GM23248 (cell line): ENCODE measurements around the gene GJE1. TPM values are rescaled to one million over a fixed set of nuclear protein-coding genes. Genes with fewer than 3 reads are reported as not detected.

Experiments used
- DNase-seq: peaks from one replicate; pipeline ENCODE4 v3.0.0-alpha.2; 2015
- H2AFZ ChIP-seq: fragments of 200-600 bp; sonication (generic); 2 replicates; pipeline ENCODE4 v1.6.1; 2016; ENCODE audit warnings: antibody characterized with exemption
- H3F3A ChIP-seq: fragments of 200-600 bp; sonication (generic); 2 replicates; pipeline ENCODE4 v1.6.1; 2016; ENCODE audit warnings: mild to moderate bottlenecking, antibody characterized with exemption, mixed run types; ENCODE audit not compliant: insufficient read depth
- H3K27ac ChIP-seq: fragments of 200-600 bp; sonication (generic); 2 replicates; pipeline ENCODE4 v1.5.1; 2016; ENCODE audit warnings: mild to moderate bottlenecking
- H3K27me3 ChIP-seq: fragments of 200-600 bp; sonication (generic); replicated peaks from 2 replicates; pipeline ENCODE4 v1.6.1; 2016; ENCODE audit warnings: mild to moderate bottlenecking; ENCODE audit not compliant: insufficient read depth
- H3K36me3 ChIP-seq: fragments of 200-600 bp; sonication (generic); 2 replicates; pipeline ENCODE4 v1.6.1; 2016; ENCODE audit warnings: low read depth, mild to moderate bottlenecking
- H3K4me1 ChIP-seq: fragments of 200-600 bp; sonication (generic); 2 replicates; pipeline ENCODE4 v1.6.1; 2016; ENCODE audit warnings: mild to moderate bottlenecking; ENCODE audit not compliant: insufficient read depth
- H3K4me2 ChIP-seq: fragments of 200-600 bp; sonication (generic); one replicate; pipeline ENCODE4 v1.6.1; 2016; ENCODE audit warnings: mild to moderate bottlenecking; ENCODE audit not compliant: unreplicated experiment
- H3K4me3 ChIP-seq: fragments of 200-600 bp; sonication (generic); 2 replicates; pipeline ENCODE4 v1.5.1; 2016; ENCODE audit warnings: mild to moderate bottlenecking
- H3K79me2 ChIP-seq: fragments of 200-600 bp; sonication (generic); 2 replicates; pipeline ENCODE4 v1.6.1; 2016; ENCODE audit warnings: mild to moderate bottlenecking; ENCODE audit not compliant: insufficient read depth
- H3K9ac ChIP-seq: fragments of 200-600 bp; sonication (generic); 2 replicates; pipeline ENCODE4 v1.6.1; 2016; ENCODE audit warnings: mild to moderate bottlenecking
- H3K9me2 ChIP-seq: fragments of 200-600 bp; sonication (generic); 2 replicates; pipeline ENCODE4 v1.6.1; 2016; ENCODE audit warnings: mixed run types, mild to moderate bottlenecking, moderate library complexity; ENCODE audit not compliant: insufficient read depth
- H3K9me3 ChIP-seq: fragments of 200-600 bp; sonication (generic); one replicate; pipeline ENCODE4 v1.6.1; 2017; ENCODE audit warnings: low read depth
- H4K20me1 ChIP-seq: fragments of 200-600 bp; sonication (generic); 2 replicates; pipeline ENCODE4 v1.6.0; 2016; ENCODE audit not compliant: insufficient read depth
- EZH2 ChIP-seq: fragments of 200-600 bp; sonication (generic); IDR thresholded peaks from 2 replicates; pipeline ENCODE4 v1.6.1; 2018; ENCODE audit warnings: antibody characterized with exemption, mild to moderate bottlenecking; ENCODE audit not compliant: insufficient read depth, poor library complexity, severe bottlenecking
- EZH2phosphoT487 ChIP-seq: fragments of 200-600 bp; sonication (generic); IDR thresholded peaks from 2 replicates; pipeline ENCODE4 v1.6.1; 2018; ENCODE audit warnings: antibody characterized with exemption, moderate library complexity, mild to moderate bottlenecking, low read depth; ENCODE audit not compliant: insufficient read depth
- WGBS, 2 experiments: methylation state at CpG; one replicate each; pipeline ENCODE4 v1.1.6; 2015 to 2017; ENCODE audit warnings: low lambda C conversion rate in 2 of 2, low coverage in 1 of 2; ENCODE audit errors: missing lambda C conversion rate in 2 of 2; 5-methylcytosine and 5-hydroxymethylcytosine counted together
- in situ Hi-C: fragments of 300-500 bp; cut with MboI; formaldehyde crosslinking; loops from 2 replicates; pipeline ENCODE4 v1.15.0; 2020
- polyA plus RNA-seq: library from polyadenylated mRNA; unstranded; fragments of >200 nt; fragmentation: Nextera tagmentation; extraction: Ambion mirVana; gene quantifications from 2 replicates; pipeline ENCODE4 v1.2.1, GENCODE V29; 2016
- total RNA-seq: library from RNA; depleted of rRNA; stranded (reverse); fragments of >200 nt; shearing (Covaris generic); gene quantifications from 2 replicates; pipeline ENCODE4 v1.2.3, GENCODE V29; 2014

Gene GJE1
- total and polyA plus RNA-seq, 2 experiments from 2014 or later = not detected

DNA sequence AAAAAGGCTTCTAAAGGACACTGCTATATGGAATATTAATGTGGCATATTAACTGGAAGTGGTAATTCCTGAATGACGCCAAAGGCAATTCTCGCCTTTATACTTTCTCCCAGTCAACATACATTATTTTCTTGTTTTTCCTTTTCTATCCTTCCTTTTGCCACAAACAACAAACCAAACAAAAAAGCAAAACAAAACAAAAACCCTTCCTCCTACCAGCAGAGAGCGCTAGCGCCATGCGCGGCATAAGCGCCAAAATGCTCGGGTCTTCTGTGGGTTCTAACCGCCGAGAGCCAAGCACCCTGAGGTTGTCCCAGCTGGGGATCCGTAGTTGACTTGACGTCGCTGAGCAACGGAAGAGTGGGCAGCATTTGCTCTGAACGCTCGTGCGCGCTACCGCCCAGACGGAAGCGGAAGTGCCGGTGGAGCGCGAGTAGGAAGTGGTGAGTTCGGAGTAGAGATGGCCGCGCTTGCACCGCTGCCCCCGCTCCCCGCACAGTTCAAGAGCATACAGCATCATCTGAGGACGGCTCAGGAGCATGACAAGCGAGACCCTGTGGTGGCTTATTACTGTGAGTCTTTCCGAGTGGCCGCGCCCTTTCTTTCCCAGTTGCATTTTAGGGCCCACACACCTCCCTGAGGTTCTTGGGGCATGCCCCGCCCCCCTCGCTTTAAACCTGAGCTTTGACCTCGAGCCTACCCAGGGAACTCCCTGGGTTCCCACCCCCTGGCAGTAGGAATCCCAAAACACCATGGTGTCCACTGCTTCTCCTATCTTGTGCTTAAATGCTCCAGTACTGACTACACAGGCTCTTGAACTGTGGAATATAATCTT is 14.3 kb downstream of the GJE1 start, which contains the start of the genes NMBR and VTA1:
Gene NMBR, minus strand, starts transcription at position 295 of the 835 bp plus-strand sequence. CDS start 58,464 bp downstream, outside the sequence.
Gene VTA1, plus strand, starts transcription at position 436 of the 835 bp plus-strand sequence. Its CDS starts 25 bp downstream, at position 461.
- 0 to 1% methylated on average over 38 of the region's 38 CpGs for WGBS, 2 experiments
- in situ Hi-C loops = no loop called here
- Histone ChIP-seq H2AFZ (peak within 1 kb of the TSS; percentile 99), H3K9me3 (no peaks in the 10 kb centered on the region), H4K20me1 (no peaks in the 10 kb centered on the region), H3K27me3 (no peaks in the 10 kb centered on the region), H3K9me2 (no peaks in the 10 kb centered on the region), H3K4me3 (peak within 1 kb of the TSS; percentile 100), H3F3A (peaks cover 8% of the 10 kb centered on the region), H3K4me1 (peaks cover 28% of the 10 kb centered on the region), H3K9ac (peak within 1 kb of the TSS; percentile 91), H3K4me2 (peak within 1 kb of the TSS; percentile 98), H3K27ac (peak within 1 kb of the TSS; percentile 26; the same call in 1 of the 2 replicates), H3K36me3 (no peaks in the 10 kb centered on the region), H3K79me2 (peaks cover 54% of the 10 kb centered on the region)
- peak; percentile 100 for DNase-seq
- TF ChIP-seq EZH2phosphoT487 (no peak), EZH2 (no peak)

DNA sequence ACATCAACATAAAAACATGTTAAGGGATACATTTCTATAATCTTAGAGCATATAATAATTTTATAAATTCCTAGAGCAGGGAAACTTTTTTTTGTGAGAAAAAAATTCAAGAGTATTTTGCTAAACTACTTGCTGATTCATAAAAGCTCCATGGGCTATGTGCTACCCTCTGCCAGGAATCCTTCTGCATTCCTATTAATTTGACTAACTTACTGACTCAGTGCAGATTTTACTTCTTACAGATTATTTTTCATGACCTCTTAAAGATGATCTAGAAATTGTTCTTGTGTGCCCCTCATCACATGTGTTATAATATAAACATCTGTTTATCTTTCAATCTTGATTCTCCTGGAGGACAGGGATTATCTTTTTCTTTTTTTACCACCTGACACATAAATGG is 20.0 kb downstream of the GJE1 start:
- Histone ChIP-seq H2AFZ (no peak overlapping the region), H3K27ac (peak overlapping the region; percentile 55)

DNA sequence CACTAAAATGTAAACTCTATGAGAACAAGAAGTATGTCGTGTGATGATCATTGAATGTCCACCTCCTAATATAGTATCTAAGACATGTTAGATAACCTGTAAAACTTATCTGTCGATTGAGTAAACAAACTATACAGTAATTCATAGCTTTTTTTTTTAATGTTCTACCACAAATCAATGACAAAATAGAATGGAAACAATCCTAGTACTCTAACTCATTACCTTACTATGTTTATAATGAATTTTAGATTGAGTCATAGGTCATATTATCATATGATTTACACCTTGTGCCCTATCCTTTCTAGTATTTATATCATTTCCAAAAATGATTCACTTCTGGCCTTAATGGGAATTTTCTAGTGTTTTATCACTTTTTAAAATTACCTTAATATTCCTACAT is 20.5 kb downstream of the GJE1 start:
- peak overlapping the region; percentile 38 for H3K4me3 ChIP-seq
- H2AFZ ChIP-seq = no peak overlapping the region
- no peaks in the 10 kb centered on the region for H3K9me3 ChIP-seq
- no peak for DNase-seq
- no peaks in the 10 kb centered on the region for H3K27me3 ChIP-seq
- peak overlapping the region; percentile 55 for H3K27ac ChIP-seq
- H4K20me1 ChIP-seq = no peaks in the 10 kb centered on the region
- peaks cover 3% of the 10 kb centered on the region; the same call in 1 of the 2 replicates for H3K9me2 ChIP-seq
- 65 to 72% methylated on average over 2 of the region's 2 CpGs for WGBS, 2 experiments
- H3K9ac ChIP-seq = peak overlapping the region; percentile 14; the same call in 1 of the 2 replicates
- H3K4me2 ChIP-seq = peak overlapping the region; percentile 72
- peaks cover 23% of the 10 kb centered on the region for H3F3A ChIP-seq
- peaks cover 94% of the 10 kb centered on the region for H3K79me2 ChIP-seq
- H3K4me1 ChIP-seq = peaks cover 61% of the 10 kb centered on the region
- H3K36me3 ChIP-seq = no peaks in the 10 kb centered on the region
- in situ Hi-C loops = loop anchor here (25.0 kb wide), 1 partner anchor 234 kb away; no protein-coding TSS in a partner anchor
- no peak for TF ChIP-seq EZH2phosphoT487
- no peak for TF ChIP-seq EZH2

More for the DNA sequence above, 20.0 kb downstream of the GJE1 start:
- Histone ChIP-seq H4K20me1 (no peaks in the 10 kb centered on the region), H3K9me2 (peaks cover 3% of the 10 kb centered on the region; the same call in 1 of the 2 replicates), H3K4me1 (peaks cover 65% of the 10 kb centered on the region), H3K9me3 (no peaks in the 10 kb centered on the region), H3K36me3 (no peaks in the 10 kb centered on the region), H3K9ac (peak overlapping the region; percentile 14; the same call in 1 of the 2 replicates), H3K79me2 (peaks cover 94% of the 10 kb centered on the region), H3K27me3 (no peaks in the 10 kb centered on the region), H3K4me2 (peak overlapping the region; percentile 72), H3F3A (peaks cover 23% of the 10 kb centered on the region), H3K4me3 (peak overlapping the region; percentile 38)
- TF ChIP-seq EZH2 (no peak), EZH2phosphoT487 (no peak)
- DNase-seq = peak; percentile 92
- in situ Hi-C loops = loop anchor here (25.0 kb wide), 1 partner anchor 235 kb away; no protein-coding TSS in a partner anchor

DNA sequence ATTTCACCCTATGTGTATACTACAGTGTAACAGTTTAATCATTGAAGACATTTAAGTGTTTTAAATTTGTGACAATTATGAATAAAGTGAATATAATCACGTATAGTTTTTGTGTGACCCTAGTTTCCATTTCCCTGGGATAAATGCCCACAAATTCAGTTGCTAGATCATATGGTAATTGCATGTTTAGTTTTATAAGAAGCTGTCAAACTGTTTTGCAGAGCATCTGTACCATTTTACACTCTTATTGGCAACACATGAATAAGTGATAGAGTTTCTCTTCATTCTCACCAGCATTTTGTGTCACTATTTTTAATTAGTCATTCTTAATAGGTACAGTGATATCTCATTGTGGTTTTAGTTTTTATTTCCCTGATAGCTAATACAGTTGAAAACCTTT is 21.6 kb downstream of the GJE1 start:
- Histone ChIP-seq H3K36me3 (no peaks in the 10 kb centered on the region), H3K79me2 (peaks cover 94% of the 10 kb centered on the region), H3K27me3 (no peaks in the 10 kb centered on the region), H3K9me2 (peaks cover 3% of the 10 kb centered on the region; the same call in 1 of the 2 replicates), H2AFZ (no peak overlapping the region), H3K4me3 (no peak overlapping the region), H3K9ac (no peak overlapping the region), H4K20me1 (no peaks in the 10 kb centered on the region), H3F3A (peaks cover 23% of the 10 kb centered on the region), H3K27ac (peak overlapping the region; percentile 1; the same call in 1 of the 2 replicates), H3K9me3 (no peaks in the 10 kb centered on the region), H3K4me2 (peak overlapping the region; percentile 5), H3K4me1 (peaks cover 49% of the 10 kb centered on the region)
- 52 to 54% methylated on average over 1 of the region's 1 CpG for WGBS, 2 experiments
- in situ Hi-C loops = loop anchor here (25.0 kb wide), 1 partner anchor 233 kb away; no protein-coding TSS in a partner anchor
- TF ChIP-seq EZH2phosphoT487 (no peak), EZH2 (no peak)
- no peak for DNase-seq
